HG02938 (cell line): ENCODE measurements around the gene XRCC2.

Experiments used
- ATAC-seq: cut with Tn5 transposase; IDR thresholded peaks from one replicate; pipeline ENCODE4 v1.9.1; 2021; ENCODE audit warnings: mild to moderate bottlenecking, moderate library complexity; ENCODE audit not compliant: unreplicated experiment

XRCC2 gene

GRCh38 chr7:152618427-152618826, 57.5 kb downstream of the XRCC2 start:
- no peak for ATAC-seq

- no peak for ATAC-seq
These were observed 58.9 kb downstream of the XRCC2 start for GRCh38 chr7:152617056-152617455.

- no peak for ATAC-seq
These were observed 60.8 kb downstream of the XRCC2 start for GRCh38 chr7:152615031-152615741.

GRCh38 chr7:152608656-152609055, 67.3 kb downstream of the XRCC2 start:
- ATAC-seq, result no peak

GRCh38 chr7:152608208-152608607, 67.7 kb downstream of the XRCC2 start:
- ATAC-seq, result no peak

- ATAC-seq, result no peak
These were observed 68.9 kb downstream of the XRCC2 start for GRCh38 chr7:152607007-152607406.

GRCh38 chr7:152602962-152603361, 73.0 kb downstream of the XRCC2 start:
- no peak for ATAC-seq

- no peak for ATAC-seq
These were observed 74.6 kb downstream of the XRCC2 start for GRCh38 chr7:152601305-152601798.

GRCh38 chr7:152600266-152600665, 75.7 kb downstream of the XRCC2 start:
- ATAC-seq, result no peak

- no peak for ATAC-seq
These were observed 78.4 kb downstream of the XRCC2 start for GRCh38 chr7:152597507-152597906.

GRCh38 chr7:152596824-152597223, 79.1 kb downstream of the XRCC2 start:
- ATAC-seq, result no peak
